CD4-positive, alpha-beta T cell treated with Interleukin-12 subunit alpha and Interleukin-12 subunit beta, for 1 hour (primary cell): ENCODE data around the gene SNAP23.
A peak's percentile ranks its signal among the peaks of the same experiment; 100 is the strongest.
"Not testable (repeated sequence)": the region's sequence is repeated elsewhere in the genome, so short reads cannot be mapped to it uniquely, and the experiment has no call there.

Experiments
- DNase-seq: peaks from one replicate; pipeline ENCODE4 v3.0.0-alpha.2; 2020

Gene SNAP23

GRCh38 chr15:42498212-42499068, 3.0 kb downstream of the SNAP23 start:
- no peak for DNase-seq

- DNase-seq = no peak
Measured at GRCh38 chr15:42499858-42500609, 4.6 kb downstream of the SNAP23 start.

- no peak for DNase-seq
Measured at GRCh38 chr15:42502477-42502876, 7.0 kb downstream of the SNAP23 start.

GRCh38 chr15:42503825-42504224, 8.4 kb downstream of the SNAP23 start:
- no peak for DNase-seq

GRCh38 chr15:42504631-42505030, 9.2 kb downstream of the SNAP23 start:
- DNase-seq = no peak

- DNase-seq = no peak
Measured at GRCh38 chr15:42507514-42507913, 12.1 kb downstream of the SNAP23 start.

GRCh38 chr15:42508263-42508690, 12.8 kb downstream of the SNAP23 start:
- no peak for DNase-seq

- DNase-seq = no peak
Measured at GRCh38 chr15:42510258-42511006, 15.0 kb downstream of the SNAP23 start.

- no peak for DNase-seq
Measured at GRCh38 chr15:42511007-42511391, 15.6 kb downstream of the SNAP23 start.

- no peak for DNase-seq
Measured at GRCh38 chr15:42523331-42523730, 27.9 kb downstream of the SNAP23 start.

- no peak for DNase-seq
Measured at GRCh38 chr15:42528970-42529369, 33.5 kb downstream of the SNAP23 start.

GRCh38 chr15:42533246-42533645, 37.8 kb downstream of the SNAP23 start:
- DNase-seq = no peak

- DNase-seq = no peak
Measured at GRCh38 chr15:42544853-42545629, 49.6 kb downstream of the SNAP23 start.

GRCh38 chr15:42547918-42548248, 52.4 kb downstream of the SNAP23 start:
- no peak for DNase-seq

- DNase-seq = peak; percentile 87
Measured at GRCh38 chr15:42548249-42549031, 53.0 kb downstream of the SNAP23 start, which contains the start of the genes HAUS2 and LRRC57. Gene HAUS2, plus strand, starts transcription at chr15:42548838. Its CDS starts 35 bp downstream, at chr15:42548873. Gene LRRC57, minus strand, starts transcription at chr15:42548793. Its CDS starts 359 bp downstream, at chr15:42548434.

- no peak for DNase-seq
Measured at GRCh38 chr15:42549032-42549491, 53.6 kb downstream of the SNAP23 start.

- DNase-seq = no peak
Measured at GRCh38 chr15:42549741-42550392, 54.4 kb downstream of the SNAP23 start.

- DNase-seq = no peak
Measured at GRCh38 chr15:42553554-42553953, 58.1 kb downstream of the SNAP23 start.

GRCh38 chr15:42556550-42557207, 61.2 kb downstream of the SNAP23 start:
- DNase-seq = not testable (repeated sequence)

- DNase-seq = no peak
Measured at GRCh38 chr15:42558739-42559138, 63.3 kb downstream of the SNAP23 start.
